ENCODE data around the gene EPN2. TPM values are rescaled to one million over a fixed set of nuclear protein-coding genes. Genes with fewer than 3 reads are reported as not detected.

The EPN2 gene
- polyA plus RNA-seq, 1 donor from 2014 or later, result 37.8 TPM

GRCh38 chr17:19384723-19385391 is 147.7 kb downstream of the EPN2 start:
- Histone ChIP-seq H3K4me3 (ENCODE audit: low read length) (no peak overlapping the region), H3K36me3 (ENCODE audit: insufficient read depth, low read length) (peaks cover 5% of the 10 kb centered on the region), H3K9me2 (ENCODE audit: insufficient read depth, low read length) (no peaks in the 10 kb centered on the region), H3K79me2 (replicated peaks; ENCODE audit: insufficient read depth, low read length) (no peaks in the 10 kb centered on the region), H2AFZ (ENCODE audit: low read depth, low read length) (no peak overlapping the region), H3F3A (ENCODE audit: insufficient read depth, low read length, poor library complexity, severe bottlenecking) (no peaks in the 10 kb centered on the region), H3K4me2 (ENCODE audit: low read length) (no peak overlapping the region), H3K9ac (ENCODE audit: low read length) (no peak overlapping the region), H3K9me3 (ENCODE audit: low read length) (no peaks in the 10 kb centered on the region), H3K27ac (ENCODE audit: low read length) (no peak overlapping the region), H3K27me3 (ENCODE audit: insufficient read depth, low read depth, low read length) (no peaks in the 10 kb centered on the region), H4K20me1 (ENCODE audit: insufficient read depth) (no peaks in the 10 kb centered on the region)
- TF ChIP-seq TAF1 (IDR thresholded peaks at IDR 0.05; ENCODE audit: low read depth), result no peak
- no peak for TF ChIP-seq RAD21 (conservative IDR thresholded peaks at IDR 0.05)
- TF ChIP-seq CTCF (IDR thresholded peaks at IDR 0.05; ENCODE audit: poor library complexity, severe bottlenecking), result no peak
- TF ChIP-seq EZH2 (IDR thresholded peaks at IDR 0.05; ENCODE audit: borderline replicate concordance, insufficient read depth, low read length, poor library complexity, severe bottlenecking), result no peak
- no peak for TF ChIP-seq SMC3 (conservative IDR thresholded peaks at IDR 0.05; ENCODE audit: poor library complexity)
- no peak for TF ChIP-seq MXI1 (conservative IDR thresholded peaks at IDR 0.05; ENCODE audit: poor library complexity, severe bottlenecking)
- TF ChIP-seq REST (IDR thresholded peaks at IDR 0.05; ENCODE audit: borderline replicate concordance), result no peak
- TF ChIP-seq EP300 (conservative IDR thresholded peaks at IDR 0.05; ENCODE audit: poor library complexity, severe bottlenecking), result no peak
- no peak for TF ChIP-seq POLR2AphosphoS5 (IDR thresholded peaks at IDR 0.05)

GRCh38 chr17:19385521-19385983 is 148.4 kb downstream of the EPN2 start:
- no peaks in the 10 kb centered on the region for H3K27me3 ChIP-seq (ENCODE audit: insufficient read depth, low read depth, low read length)
- no peak overlapping the region for H3K4me3 ChIP-seq (ENCODE audit: low read length)
- no peaks in the 10 kb centered on the region for H3K9me3 ChIP-seq (ENCODE audit: low read length)
- peaks cover 5% of the 10 kb centered on the region for H3K36me3 ChIP-seq (ENCODE audit: insufficient read depth, low read length)
- no peaks in the 10 kb centered on the region for H4K20me1 ChIP-seq (ENCODE audit: insufficient read depth)
- no peak overlapping the region for H3K4me2 ChIP-seq (ENCODE audit: low read length)
- no peak overlapping the region for H2AFZ ChIP-seq (ENCODE audit: low read depth, low read length)
- no peaks in the 10 kb centered on the region for H3K79me2 ChIP-seq (replicated peaks; ENCODE audit: insufficient read depth, low read length)
- TF ChIP-seq CTCF (IDR thresholded peaks at IDR 0.05; ENCODE audit: poor library complexity, severe bottlenecking) (no peak), EZH2 (IDR thresholded peaks at IDR 0.05; ENCODE audit: borderline replicate concordance, insufficient read depth, low read length, poor library complexity, severe bottlenecking) (no peak), RAD21 (conservative IDR thresholded peaks at IDR 0.05) (no peak), TAF1 (IDR thresholded peaks at IDR 0.05; ENCODE audit: low read depth) (no peak), SMC3 (conservative IDR thresholded peaks at IDR 0.05; ENCODE audit: poor library complexity) (no peak), POLR2AphosphoS5 (IDR thresholded peaks at IDR 0.05) (no peak), EP300 (conservative IDR thresholded peaks at IDR 0.05; ENCODE audit: poor library complexity, severe bottlenecking) (no peak), MXI1 (conservative IDR thresholded peaks at IDR 0.05; ENCODE audit: poor library complexity, severe bottlenecking) (no peak), REST (IDR thresholded peaks at IDR 0.05; ENCODE audit: borderline replicate concordance) (no peak)
- H3K9me2 ChIP-seq (ENCODE audit: insufficient read depth, low read length), result no peaks in the 10 kb centered on the region
- no peak overlapping the region for H3K27ac ChIP-seq (ENCODE audit: low read length)
- H3K9ac ChIP-seq (ENCODE audit: low read length), result no peak overlapping the region
- H3F3A ChIP-seq (ENCODE audit: insufficient read depth, low read length, poor library complexity, severe bottlenecking), result no peaks in the 10 kb centered on the region
